HepG2 (cell line): ENCODE data around the gene VPS13C. TPM values are rescaled to one million over a fixed set of nuclear protein-coding genes. Genes with fewer than 3 reads are reported as not detected.

Experiments used
- ARID4A ChIP-seq: sonication (generic); formaldehyde crosslinking; IDR thresholded peaks from 2 replicates; pipeline ENCODE4 v1.5.0; 2020; ENCODE audit warnings: mild to moderate bottlenecking, missing genetic modification reagents, borderline replicate concordance
- MEF2D ChIP-seq: sonication (generic); formaldehyde crosslinking; IDR thresholded peaks from 2 replicates; pipeline ENCODE4 v1.5.1; 2020; ENCODE audit warnings: mild to moderate bottlenecking, missing genetic modification reagents
- PCBP2 ChIP-seq: fragments of 200-400 bp; formaldehyde crosslinking; optimal IDR thresholded peaks from 2 replicates; pipeline ENCODE3; 2018; ENCODE audit warnings: low read length, low read depth; ENCODE audit not compliant: poor library complexity, severe bottlenecking
- POGK ChIP-seq: sonication (generic); formaldehyde crosslinking; conservative IDR thresholded peaks from 2 replicates; pipeline ENCODE4 v1.8.0; 2022; ENCODE audit warnings: mild to moderate bottlenecking, moderate library complexity, missing genetic modification reagents
- TAF1 ChIP-seq: sonication (generic); formaldehyde crosslinking; IDR thresholded peaks from 2 replicates; pipeline ENCODE4 v1.4.0; 2020; ENCODE audit warnings: missing genetic modification reagents
- THAP8 ChIP-seq: sonication (generic); formaldehyde crosslinking; IDR thresholded peaks from 2 replicates; pipeline ENCODE4 v1.5.1; 2020; ENCODE audit warnings: missing genetic modification reagents, mild to moderate bottlenecking, borderline replicate concordance
- ZBED4 ChIP-seq: sonication (generic); formaldehyde crosslinking; IDR thresholded peaks from 2 replicates; pipeline ENCODE4 v1.4.0; 2020; ENCODE audit warnings: missing genetic modification reagents, borderline replicate concordance
- ZBTB26 ChIP-seq: IDR thresholded peaks from 2 replicates; pipeline ENCODE4 v1.6.1; 2016; ENCODE audit warnings: missing compliant biosample characterization, missing genetic modification reagents, borderline replicate concordance
- ZNF225 ChIP-seq: sonication (generic); formaldehyde crosslinking; IDR thresholded peaks from 2 replicates; pipeline ENCODE4 v1.4.0; 2020; ENCODE audit warnings: mild to moderate bottlenecking, missing genetic modification reagents
- ZNF7 ChIP-seq: IDR thresholded peaks from 2 replicates; pipeline ENCODE4 v1.6.1; 2016; ENCODE audit warnings: missing biosample characterization, missing genetic modification reagents
- ZSCAN9 ChIP-seq: IDR thresholded peaks from 2 replicates; pipeline ENCODE4 v1.6.1; 2016; ENCODE audit warnings: borderline replicate concordance
- polyA plus RNA-seq, 8 experiments: library from polyadenylated mRNA; depleted of rRNA in 3 of 8; stranded (reverse) in 7 of 8; unstranded in 1 of 8; fragments of >200 nt; fragmentation: Illumina TruSeq in 4 of 8; extraction: Trizol in 4 of 8; gene quantifications; 2 replicates each; pipeline versions ENCODE4 v1.2.1 to v1.2.3, GENCODE V29; 2011 to 2016; ENCODE audit warnings: low read depth in 4 of 8, missing spikeins in 1 of 8, mixed read lengths in 1 of 8; ENCODE audit not compliant: insufficient read depth in 1 of 8
- total RNA-seq, 5 experiments: library from RNA; depleted of rRNA; stranded (reverse); fragments of >200 nt; fragmentation: Illumina TruSeq; extraction: Trizol; gene quantifications; 2 replicates each; pipeline ENCODE4 v1.2.3, GENCODE V29; 2016; ENCODE audit warnings: low read depth in 1 of 5

The VPS13C gene
- total and polyA plus RNA-seq, 2 of the 13 experiments (the other 11 are each of a cell fraction or from before 2014, with no cell fraction given), result 10.9 to 26.8 TPM

- peak; percentile 92 for TF ChIP-seq ARID4A (CRISPR knock-in tag)
- no peak for TF ChIP-seq ZNF7 (CRISPR knock-in tag)
- TF ChIP-seq MEF2D, result no peak
- no peak for TF ChIP-seq POGK (CRISPR knock-in tag)
- TF ChIP-seq ZBTB26 (CRISPR knock-in tag), result no peak
- peak; percentile 51; the same call in 1 of the 2 replicates for TF ChIP-seq ZSCAN9 (CRISPR knock-in tag)
- TF ChIP-seq TAF1 (CRISPR knock-in tag), result peak; percentile 46; the same call in 1 of the 2 replicates
- TF ChIP-seq ZNF225, result no peak
- TF ChIP-seq ZBED4, result 0 out of 2 replicates have a peak, but pooled peaks have one; percentile 40
- no peak for TF ChIP-seq THAP8 (CRISPR knock-in tag)
- TF ChIP-seq PCBP2, result no peak
These were observed 6.6 kb upstream of the VPS13C start, which contains the start of gene C2CD4A (continued) for GRCh38 chr15:62066663-62067447.
